ENCODE data around the gene CAMSAP2.

- no peak for TF ChIP-seq CTCF (IDR thresholded peaks at IDR 0.05)
- TF ChIP-seq POLR2A (IDR thresholded peaks at IDR 0.05), result no peak
Observed at GRCh38 chr1:200776949-200777348, 38.3 kb downstream of the CAMSAP2 start.
